Fibroblast of mammary gland (primary cell): Measurements from ENCODE around the gene LRP1.

Source experiments
- DNase-seq: peaks from one replicate; pipeline ENCODE4 v3.0.0-alpha.2; 2010; ENCODE audit warnings: low read depth
- H3K4me3 ChIP-seq: 2 replicates; pipeline ENCODE4 v1.5.1; 2011; ENCODE audit warnings: low read depth, mild to moderate bottlenecking, low read length, moderate library complexity; ENCODE audit not compliant: control insufficient read depth
- TF ChIP-seq, protein P1 (sequence below): conservative IDR thresholded peaks from 2 replicates; pipeline ENCODE4 v1.5.1; 2011; ENCODE audit warnings: low read depth, low read length, inconsistent platforms; ENCODE audit not compliant: control insufficient read depth, insufficient read depth

The LRP1 gene

GRCh38 chr12:57219993-57220754 is 91.9 kb downstream of the LRP1 start:
- TF ChIP-seq, protein P1, sequence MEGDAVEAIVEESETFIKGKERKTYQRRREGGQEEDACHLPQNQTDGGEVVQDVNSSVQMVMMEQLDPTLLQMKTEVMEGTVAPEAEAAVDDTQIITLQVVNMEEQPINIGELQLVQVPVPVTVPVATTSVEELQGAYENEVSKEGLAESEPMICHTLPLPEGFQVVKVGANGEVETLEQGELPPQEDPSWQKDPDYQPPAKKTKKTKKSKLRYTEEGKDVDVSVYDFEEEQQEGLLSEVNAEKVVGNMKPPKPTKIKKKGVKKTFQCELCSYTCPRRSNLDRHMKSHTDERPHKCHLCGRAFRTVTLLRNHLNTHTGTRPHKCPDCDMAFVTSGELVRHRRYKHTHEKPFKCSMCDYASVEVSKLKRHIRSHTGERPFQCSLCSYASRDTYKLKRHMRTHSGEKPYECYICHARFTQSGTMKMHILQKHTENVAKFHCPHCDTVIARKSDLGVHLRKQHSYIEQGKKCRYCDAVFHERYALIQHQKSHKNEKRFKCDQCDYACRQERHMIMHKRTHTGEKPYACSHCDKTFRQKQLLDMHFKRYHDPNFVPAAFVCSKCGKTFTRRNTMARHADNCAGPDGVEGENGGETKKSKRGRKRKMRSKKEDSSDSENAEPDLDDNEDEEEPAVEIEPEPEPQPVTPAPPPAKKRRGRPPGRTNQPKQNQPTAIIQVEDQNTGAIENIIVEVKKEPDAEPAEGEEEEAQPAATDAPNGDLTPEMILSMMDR = no peak
- no peak for DNase-seq
- no peak overlapping the region for H3K4me3 ChIP-seq

DNA sequence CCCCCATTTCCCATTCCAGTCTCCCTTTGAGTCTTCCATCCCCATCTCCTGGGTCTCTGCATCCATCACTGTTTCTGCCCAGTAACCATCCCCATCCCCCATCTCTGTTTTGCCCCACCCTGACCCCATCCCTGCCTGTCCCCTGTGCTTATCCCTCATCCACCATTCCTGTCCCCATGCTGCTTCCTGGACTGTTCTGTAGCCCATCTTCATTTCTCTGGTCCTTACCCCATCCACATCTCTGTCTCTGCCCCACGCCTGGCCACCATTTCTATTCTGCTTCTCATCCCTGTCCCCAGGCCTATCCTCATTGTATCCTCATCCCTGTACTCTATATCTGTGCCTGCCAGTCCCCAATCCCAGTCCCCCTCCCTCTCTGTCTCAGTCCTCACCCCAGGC is 92.5 kb downstream of the LRP1 start:
- TF ChIP-seq, protein P1 = no peak
- DNase-seq = no peak
- no peak overlapping the region for H3K4me3 ChIP-seq

DNA sequence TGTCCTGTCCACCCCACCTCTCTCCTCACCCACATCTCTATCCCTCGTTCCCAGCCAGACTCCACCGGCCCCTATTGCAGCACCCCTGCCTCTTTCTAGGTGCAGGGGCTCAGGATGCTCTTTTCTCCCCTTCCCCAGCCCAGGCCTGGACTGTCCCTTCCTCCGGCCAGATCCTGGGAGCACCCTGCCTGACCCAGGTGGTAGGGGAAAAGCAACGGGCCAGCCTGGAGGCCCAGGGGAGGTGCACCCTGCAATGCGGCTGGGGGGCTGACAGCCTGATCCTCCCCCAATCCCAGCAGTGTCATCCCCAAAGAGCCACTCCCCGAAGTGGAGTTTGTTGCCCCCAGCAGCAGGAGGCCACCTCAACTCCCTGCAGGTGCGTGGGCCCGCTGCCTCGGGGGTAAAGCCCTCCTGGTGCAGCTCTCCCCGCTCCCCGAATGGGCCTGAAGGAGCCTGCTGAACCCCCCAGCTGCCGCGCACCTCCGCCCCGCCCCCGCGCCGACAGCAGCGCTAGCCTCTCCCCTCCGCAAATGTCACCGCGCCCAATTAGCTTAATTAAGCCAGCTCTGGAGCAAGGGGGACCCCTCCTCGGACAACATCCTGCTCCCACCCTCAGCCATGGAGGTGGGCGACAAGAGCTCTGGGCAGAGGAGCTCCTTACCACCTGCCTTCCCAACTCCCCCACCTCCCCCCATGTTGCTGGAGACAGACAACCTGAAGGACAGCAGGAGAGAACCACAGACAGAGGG is 93.1 kb downstream of the LRP1 start:
- TF ChIP-seq, protein P1 = no peak
- DNase-seq = no peak

GRCh38 chr12:57222286-57223190 is 94.3 kb downstream of the LRP1 start:
- TF ChIP-seq, protein P1 = no peak
- no peak for DNase-seq

More for the DNA sequence above, 93.1 kb downstream of the LRP1 start:
- H3K4me3 ChIP-seq = no peak overlapping the region

GRCh38 chr12:57223191-57224165 is 95.2 kb downstream of the LRP1 start:
- DNase-seq = no peak
- no peak overlapping the region for H3K4me3 ChIP-seq
- TF ChIP-seq, protein P1 = no peak

More at GRCh38 chr12:57222286-57223190, 94.3 kb downstream of the LRP1 start:
- no peak overlapping the region for H3K4me3 ChIP-seq
